Endometrial microvascular endothelial cells (primary cell): ENCODE results near the gene PLXDC2. TPM values are rescaled to one million over a fixed set of nuclear protein-coding genes. Genes with fewer than 3 reads are reported as not detected.
"Not testable (repeated sequence)": the region's sequence is repeated elsewhere in the genome, so short reads cannot be mapped to it uniquely, and the experiment has no call there.

Experiments used
- in situ Hi-C: cut with HindIII; loops from 2 replicates; pipeline ENCODE4 v1.10.0; 2017; ENCODE audit warnings: low sequenced_read_pairs, low pct_unique_long_range_greater_than_20kb; ENCODE audit errors: inconsistent ontology term
- total RNA-seq: library from RNA; depleted of rRNA; stranded (reverse); fragments of >200 nt; gene quantifications from one replicate; pipeline ENCODE4 v1.2.3, GENCODE V29; 2015; ENCODE audit errors: inconsistent ontology term

PLXDC2 gene
- not detected for total RNA-seq

- in situ Hi-C loops: no loop called here
These were observed at the start of gene PLXDC2 for GRCh38 chr10:19816411-19817230. PLXDC2 (plus strand) TSS chr10:19816432.

- in situ Hi-C loops: no loop called here
These were observed 48.4 kb upstream of the PLXDC2 start for GRCh38 chr10:19767876-19768275.

- in situ Hi-C loops: not testable (repeated sequence)
These were observed 46.4 kb upstream of the PLXDC2 start for GRCh38 chr10:19769826-19770225.

GRCh38 chr10:19772972-19773371 lies 43.3 kb upstream of the PLXDC2 start:
- in situ Hi-C loops: no loop called here

- in situ Hi-C loops: no loop called here
These were observed 40.9 kb upstream of the PLXDC2 start for GRCh38 chr10:19775296-19775695.

- in situ Hi-C loops: no loop called here
These were observed 38.4 kb upstream of the PLXDC2 start for GRCh38 chr10:19777806-19778205.

- in situ Hi-C loops: no loop called here
These were observed 37.2 kb upstream of the PLXDC2 start for GRCh38 chr10:19778996-19779395.

- in situ Hi-C loops: no loop called here
These were observed 33.7 kb upstream of the PLXDC2 start for GRCh38 chr10:19782430-19783089.

GRCh38 chr10:19783721-19784120 lies 32.5 kb upstream of the PLXDC2 start:
- in situ Hi-C loops: no loop called here

- in situ Hi-C loops: no loop called here
These were observed 30.9 kb upstream of the PLXDC2 start for GRCh38 chr10:19785366-19785765.

GRCh38 chr10:19788075-19788686 lies 28.1 kb upstream of the PLXDC2 start:
- in situ Hi-C loops: no loop called here

GRCh38 chr10:19788902-19789301 lies 27.3 kb upstream of the PLXDC2 start:
- in situ Hi-C loops: no loop called here

- in situ Hi-C loops: no loop called here
These were observed 26.6 kb upstream of the PLXDC2 start for GRCh38 chr10:19789607-19790006.

- in situ Hi-C loops: no loop called here
These were observed 25.2 kb upstream of the PLXDC2 start for GRCh38 chr10:19791032-19791431.

GRCh38 chr10:19795684-19796083 lies 20.5 kb upstream of the PLXDC2 start:
- in situ Hi-C loops: no loop called here

GRCh38 chr10:19800161-19800560 lies 16.1 kb upstream of the PLXDC2 start:
- in situ Hi-C loops: no loop called here

GRCh38 chr10:19801369-19801768 lies 14.9 kb upstream of the PLXDC2 start:
- in situ Hi-C loops: no loop called here

- in situ Hi-C loops: no loop called here
These were observed 12.6 kb upstream of the PLXDC2 start for GRCh38 chr10:19803676-19804075.

- in situ Hi-C loops: no loop called here
These were observed 6.8 kb upstream of the PLXDC2 start for GRCh38 chr10:19809481-19809880.

- in situ Hi-C loops: no loop called here
These were observed 4.7 kb upstream of the PLXDC2 start for GRCh38 chr10:19811540-19811939.
